NCI-H345 treated with DMSO at 0.1 percent for 48 hours (cell line): ENCODE data around the gene CDH4.

Experiments
- DNase-seq: peaks from one replicate; lab custom pipeline; 2025; ENCODE audit not compliant: unreplicated experiment; lab: John Stamatoyannopoulos, UW

Gene CDH4

GRCh38 chr20:61640131-61640870 is 388.2 kb downstream of the CDH4 start:
- no peak for DNase-seq

GRCh38 chr20:61640871-61641245 is 388.8 kb downstream of the CDH4 start:
- no peak for DNase-seq

- DNase-seq = no peak
Measured at GRCh38 chr20:61643656-61644377, 391.8 kb downstream of the CDH4 start.

GRCh38 chr20:61644378-61645076 is 392.5 kb downstream of the CDH4 start:
- DNase-seq = no peak

- no peak for DNase-seq
Measured at GRCh38 chr20:61645732-61646131, 393.7 kb downstream of the CDH4 start.

- DNase-seq = no peak
Measured at GRCh38 chr20:61646453-61646852, 394.4 kb downstream of the CDH4 start.

- no peak for DNase-seq
Measured at GRCh38 chr20:61646986-61647385, 394.9 kb downstream of the CDH4 start.

- DNase-seq = no peak
Measured at GRCh38 chr20:61647702-61648101, 395.6 kb downstream of the CDH4 start.

- no peak for DNase-seq
Measured at GRCh38 chr20:61649105-61649859, 397.2 kb downstream of the CDH4 start.

GRCh38 chr20:61649860-61650162 is 397.8 kb downstream of the CDH4 start:
- no peak for DNase-seq

GRCh38 chr20:61650912-61651733 is 399.1 kb downstream of the CDH4 start:
- no peak for DNase-seq

GRCh38 chr20:61652146-61652545 is 400.1 kb downstream of the CDH4 start:
- DNase-seq = no peak

- no peak for DNase-seq
Measured at GRCh38 chr20:61654726-61655125, 402.7 kb downstream of the CDH4 start.

- no peak for DNase-seq
Measured at GRCh38 chr20:61655591-61655990, 403.5 kb downstream of the CDH4 start.

- no peak for DNase-seq
Measured at GRCh38 chr20:61656198-61656597, 404.1 kb downstream of the CDH4 start.

GRCh38 chr20:61657721-61658377 is 405.8 kb downstream of the CDH4 start:
- no peak for DNase-seq

GRCh38 chr20:61658563-61658962 is 406.5 kb downstream of the CDH4 start:
- no peak for DNase-seq

- no peak for DNase-seq
Measured at GRCh38 chr20:61659246-61659993, 407.4 kb downstream of the CDH4 start.

GRCh38 chr20:61659994-61660346 is 407.9 kb downstream of the CDH4 start:
- no peak for DNase-seq
